Measurements from ENCODE around the gene SLC38A4. TPM values are rescaled to one million over a fixed set of nuclear protein-coding genes. Genes with fewer than 3 reads are reported as not detected.

SLC38A4 gene
- polyA plus RNA-seq, 1 of the 3 experiments (the other 2 are of a cell fraction): 66.7 TPM

- Histone ChIP-seq H3K9me3 (no peaks in the 10 kb centered on the region), H4K20me1 (ENCODE audit: insufficient read depth) (no peaks in the 10 kb centered on the region), H3K9ac (no peak overlapping the region), H3K27ac (ENCODE audit: low read depth in 2 of 2, low read length in 1 of 2) (no peak overlapping the region), H3K79me2 (ENCODE audit: insufficient read depth) (peaks cover 26% of the 10 kb centered on the region; the same call in 1 of the 2 replicates), H3K4me2 (no peak overlapping the region), H2AFZ (ENCODE audit: low read depth) (no peak overlapping the region), H3K36me3 (replicated peaks in 1 of 2; ENCODE audit: control insufficient read depth in 1 of 2, insufficient read depth in 2 of 2, low read length in 1 of 2) (peaks cover 3 to 9% of the 10 kb centered on the region in 2 experiments), H3K9me2 (no peaks in the 10 kb centered on the region), H3F3A (replicated peaks; ENCODE audit: insufficient read depth) (peaks cover 9% of the 10 kb centered on the region), H3K4me1 (ENCODE audit: control insufficient read depth in 1 of 2, insufficient read depth in 2 of 2, low read depth in 1 of 2, low read length in 1 of 2) (peaks cover 0 to 3% of the 10 kb centered on the region in 2 experiments; a peak in 1 of 4 replicates), H3K27me3 (ENCODE audit: insufficient read depth) (no peaks in the 10 kb centered on the region), H3K4me3 (ENCODE audit: low read depth in 2 of 2, low read length in 1 of 2) (no peak overlapping the region)
- 7% methylated on average over 1 of the region's 1 CpG for WGBS (ENCODE audit: low lambda C conversion rate)
- ChIA-PET CTCF (no interaction called here), POLR2A (no interaction called here)
- no peak for TF ChIP-seq TAF1 (IDR thresholded peaks at IDR 0.05; ENCODE audit: borderline replicate concordance, low read depth, low read length)
- no peak for TF ChIP-seq TEAD4 (IDR thresholded peaks at IDR 0.05; ENCODE audit: borderline replicate concordance, insufficient read depth)
- no peak for TF ChIP-seq FOXM1 (IDR thresholded peaks at IDR 0.05; ENCODE audit: low read depth)
- peak; percentile 31; the same call in 1 of the 2 replicates for TF ChIP-seq PBX3 (IDR thresholded peaks at IDR 0.05)
- TF ChIP-seq IRF3 (IDR thresholded peaks at IDR 0.05; ENCODE audit: low read depth, low read length): no peak
- TF ChIP-seq RFX5 (IDR thresholded peaks at IDR 0.05; ENCODE audit: low read length): no peak
- no peak for TF ChIP-seq USF2 (IDR thresholded peaks at IDR 0.05; ENCODE audit: borderline replicate concordance, low read depth, low read length)
- no peak for DNase-seq
Observed at GRCh38 chr12:46811185-46811584, 14.6 kb downstream of the SLC38A4 start.

- no peak overlapping the region for H3K4me3 ChIP-seq (ENCODE audit: low read depth in 2 of 2, low read length in 1 of 2)
- H3K4me2 ChIP-seq: peak overlapping the region; percentile 8; the same call in 1 of the 2 replicates
- peaks cover 40% of the 10 kb centered on the region for H3K79me2 ChIP-seq (ENCODE audit: insufficient read depth)
- H3K27ac ChIP-seq (ENCODE audit: low read depth in 2 of 2, low read length in 1 of 2): peak overlapping the region; percentile 30 to 60; a peak in 3 of 4 replicates
- no peaks in the 10 kb centered on the region for H4K20me1 ChIP-seq (ENCODE audit: insufficient read depth)
- no peaks in the 10 kb centered on the region; a peak in 1 of 4 replicates for H3K4me1 ChIP-seq (ENCODE audit: control insufficient read depth in 1 of 2, insufficient read depth in 2 of 2, low read depth in 1 of 2, low read length in 1 of 2)
- H3K9ac ChIP-seq: peak overlapping the region; percentile 8; the same call in 1 of the 2 replicates
- H3K9me2 ChIP-seq: no peaks in the 10 kb centered on the region
- peaks cover 9% of the 10 kb centered on the region for H3F3A ChIP-seq (replicated peaks; ENCODE audit: insufficient read depth)
- 31% methylated on average over 5 of the region's 5 CpGs for WGBS (ENCODE audit: low lambda C conversion rate)
- H3K36me3 ChIP-seq (replicated peaks in 1 of 2; ENCODE audit: control insufficient read depth in 1 of 2, insufficient read depth in 2 of 2, low read length in 1 of 2): peaks cover 0 to 9% of the 10 kb centered on the region in 2 experiments
- peak overlapping the region; percentile 38; the same call in 1 of the 2 replicates for H2AFZ ChIP-seq (ENCODE audit: low read depth)
- ChIA-PET CTCF (no interaction called here), POLR2A (no interaction called here)
- no peaks in the 10 kb centered on the region for H3K27me3 ChIP-seq (ENCODE audit: insufficient read depth)
- no peak for DNase-seq
- no peaks in the 10 kb centered on the region for H3K9me3 ChIP-seq
- TF ChIP-seq TEAD4 (IDR thresholded peaks at IDR 0.05; ENCODE audit: borderline replicate concordance, insufficient read depth) (no peak), JUND (IDR thresholded peaks at IDR 0.05) (no peak), RCOR1 (IDR thresholded peaks at IDR 0.05; ENCODE audit: low read length) (no peak), REST (IDR thresholded peaks at IDR 0.05; ENCODE audit: low read depth, low read length) (no peak), CTCF (IDR thresholded peaks at IDR 0.05) (no peak), YY1 (IDR thresholded peaks at IDR 0.05; ENCODE audit: low read depth) (no peak), RXRA (IDR thresholded peaks at IDR 0.05; ENCODE audit: borderline replicate concordance, low read depth) (no peak), RFX5 (IDR thresholded peaks at IDR 0.05; ENCODE audit: low read length) (no peak), PBX3 (IDR thresholded peaks at IDR 0.05) (no peak), EZH2phosphoT487 (IDR thresholded peaks at IDR 0.05; ENCODE audit: borderline replicate concordance, low read depth) (no peak), SMC3 (IDR thresholded peaks at IDR 0.05; ENCODE audit: low read depth, low read length) (no peak)
Observed at GRCh38 chr12:46808955-46809697, 16.7 kb downstream of the SLC38A4 start.

Measured in SK-N-SH (cell line).